Tibial nerve (tissue), 3 donors: ENCODE data around the gene ACER2.

ENCODE experiments used
- CTCF ChIP-seq, 5 experiments: fragments of 200-600 bp in 3 of 5; fragments of 450-650 bp in 2 of 5; sonication (generic) in 3 of 5; IDR thresholded peaks; one replicate each; pipeline ENCODE4 v1.5.1; 2016 to 2019; ENCODE audit warnings: antibody characterized with exemption in 5 of 5, mild to moderate bottlenecking in 3 of 5, moderate library complexity in 2 of 5
- POLR2A ChIP-seq, 2 donors: fragments of 450-650 bp; IDR thresholded peaks; one replicate each; pipeline ENCODE4 v1.6.1; 2017; ENCODE audit warnings: antibody characterized with exemption in 2 of 2, mild to moderate bottlenecking in 2 of 2, moderate library complexity in 2 of 2

GRCh38 chr9:19446361-19446861 lies 37.6 kb downstream of the ACER2 start:
- no peak for TF ChIP-seq POLR2A (IDR thresholded peaks at IDR 0.05)
- no peak for TF ChIP-seq CTCF (IDR thresholded peaks at IDR 0.05)
